Neuronal stem cell (in vitro differentiated cells): Measurements from ENCODE around the gene NAT8L.

Source experiments
- DNase-seq: peaks from one replicate; pipeline ENCODE4 v3.0.0-alpha.2; 2013; ENCODE audit warnings: low spot score
- H2AFZ ChIP-seq: one replicate; pipeline ENCODE4 v1.6.1; 2013; ENCODE audit warnings: mild to moderate bottlenecking, low read length, inconsistent platforms
- H2AK5ac ChIP-seq: 2 replicates; pipeline ENCODE4 v1.6.1; 2013; ENCODE audit warnings: low read depth, mild to moderate bottlenecking, inconsistent platforms, low read length, moderate library complexity, mixed read lengths
- H2BK120ac ChIP-seq: 2 replicates; pipeline ENCODE4 v1.6.1; 2013; ENCODE audit warnings: low read depth, mild to moderate bottlenecking, inconsistent platforms, low read length, moderate library complexity, mixed read lengths
- H2BK12ac ChIP-seq: one replicate; pipeline ENCODE4 v1.6.1; 2013; ENCODE audit warnings: low read length, inconsistent platforms
- H2BK15ac ChIP-seq: 2 replicates; pipeline ENCODE4 v1.6.1; 2013; ENCODE audit warnings: mild to moderate bottlenecking, low read length, inconsistent platforms, mixed read lengths
- H2BK5ac ChIP-seq: one replicate; pipeline ENCODE4 v1.6.1; 2013; ENCODE audit warnings: inconsistent platforms, mild to moderate bottlenecking, low read length, moderate library complexity
- H3K14ac ChIP-seq: one replicate; pipeline ENCODE4 v1.6.1; 2013; ENCODE audit warnings: low read length, inconsistent platforms
- H3K18ac ChIP-seq: 2 replicates; pipeline ENCODE4 v1.6.1; 2013; ENCODE audit warnings: low read length, inconsistent platforms
- H3K23ac ChIP-seq: 2 replicates; pipeline ENCODE4 v1.6.1; 2013; ENCODE audit warnings: low read depth, mild to moderate bottlenecking, mixed read lengths, low read length, inconsistent platforms; ENCODE audit not compliant: poor library complexity
- H3K27ac ChIP-seq: replicated peaks from 3 replicates; pipeline ENCODE4 v1.5.1; 2013; ENCODE audit warnings: low read length, inconsistent platforms
- H3K27me3 ChIP-seq, 3 experiments: 2 replicates each; pipeline ENCODE4 v1.6.1; 2013; ENCODE audit warnings: low read length in 3 of 3, mild to moderate bottlenecking in 2 of 3, inconsistent platforms in 1 of 3, low read depth in 1 of 3, mixed read lengths in 1 of 3, moderate library complexity in 1 of 3; ENCODE audit not compliant: control insufficient read depth in 3 of 3, insufficient read depth in 3 of 3
- H3K36me3 ChIP-seq, 2 donors: replicated peaks in 1 of 2; 2 replicates each; pipeline ENCODE4 v1.6.1; 2013; ENCODE audit warnings: low read length in 2 of 2; ENCODE audit not compliant: control insufficient read depth in 2 of 2, insufficient read depth in 2 of 2
- H3K4ac ChIP-seq: 2 replicates; pipeline ENCODE4 v1.6.1; 2013; ENCODE audit warnings: inconsistent platforms, mild to moderate bottlenecking, low read length, moderate library complexity
- H3K4me1 ChIP-seq, 2 donors: 1 replicate in 1 of 2; 2 replicates in 1 of 2; pipeline ENCODE4 v1.6.1; 2013; ENCODE audit warnings: low read length in 2 of 2, low read depth in 1 of 2; ENCODE audit not compliant: control insufficient read depth in 2 of 2, insufficient read depth in 1 of 2
- H3K4me2 ChIP-seq: one replicate; pipeline ENCODE4 v1.6.1; 2013; ENCODE audit warnings: mild to moderate bottlenecking, low read length, inconsistent platforms; ENCODE audit not compliant: insufficient read depth, poor library complexity, severe bottlenecking
- H3K4me3 ChIP-seq, 2 donors: 2 replicates each; pipeline ENCODE4 v1.5.1; 2013; ENCODE audit warnings: low read length in 2 of 2, mild to moderate bottlenecking in 2 of 2, inconsistent platforms in 1 of 2, moderate library complexity in 1 of 2
- H3K79me1 ChIP-seq: one replicate; pipeline ENCODE4 v1.6.1; 2013; ENCODE audit warnings: low read depth, mild to moderate bottlenecking, inconsistent platforms, low read length, moderate library complexity
- H3K9ac ChIP-seq: one replicate; pipeline ENCODE4 v1.6.1; 2013; ENCODE audit warnings: mild to moderate bottlenecking, low read depth, low read length, inconsistent platforms; ENCODE audit not compliant: poor library complexity
- H3K9me3 ChIP-seq, 2 donors: replicated peaks in 1 of 2; 2 replicates each; pipeline versions ENCODE3 to v1.6.1; 2013; ENCODE audit warnings: low read length in 2 of 2, mild to moderate bottlenecking in 2 of 2, inconsistent platforms in 1 of 2, low read depth in 1 of 2, mixed read lengths in 1 of 2, moderate library complexity in 1 of 2; ENCODE audit not compliant: control insufficient read depth in 2 of 2, insufficient read depth in 1 of 2
- H4K8ac ChIP-seq: one replicate; pipeline ENCODE4 v1.6.1; 2013; ENCODE audit warnings: low read depth, mild to moderate bottlenecking, inconsistent platforms, low read length, moderate library complexity
- H4K91ac ChIP-seq: one replicate; pipeline ENCODE4 v1.6.1; 2013; ENCODE audit warnings: low read length, low read depth, mild to moderate bottlenecking, inconsistent platforms; ENCODE audit not compliant: poor library complexity
- WGBS, 2 donors: extraction: QIAGEN DNeasy Blood & Tissue Kit; methylation state at CpG; one replicate each; pipeline ENCODE4 v1.1.7; 2013; ENCODE audit warnings: missing lambda C conversion rate in 2 of 2, mixed read lengths in 1 of 2; ENCODE audit not compliant: insufficient read length in 2 of 2, insufficient replicate concordance in 1 of 2; ENCODE audit errors: extremely low coverage in 2 of 2; 5-methylcytosine and 5-hydroxymethylcytosine counted together

The NAT8L gene

GRCh38 chr4:2041239-2042130 is 17.6 kb upstream of the NAT8L start:
- peak overlapping the region; percentile 56 for H3K14ac ChIP-seq
- no peak overlapping the region for H2BK120ac ChIP-seq
- H3K4me3 ChIP-seq = peak overlapping the region; percentile 61 to 90
- peak overlapping the region; percentile 67 for H2BK15ac ChIP-seq
- no peak overlapping the region for H4K8ac ChIP-seq
- WGBS, 2 donors = no CpG with 5 or more reads among the region's 94 CpGs
- DNase-seq = peak; percentile 92
- H3K27ac ChIP-seq = no peak overlapping the region
- no peak overlapping the region for H4K91ac ChIP-seq
- H3K79me1 ChIP-seq = peaks cover 7% of the 10 kb centered on the region
- H3K18ac ChIP-seq = peak overlapping the region; percentile 94
- no peak overlapping the region for H3K23ac ChIP-seq
- H3K27me3 ChIP-seq = peaks cover 12 to 28% (median 18%) of the 10 kb centered on the region in 3 experiments
- H3K9ac ChIP-seq = peak overlapping the region; percentile 44
- peaks cover 0 to 17% of the 10 kb centered on the region in 2 donors for H3K36me3 ChIP-seq
- H2BK12ac ChIP-seq = peak overlapping the region; percentile 41
- peak overlapping the region; percentile 53 for H2BK5ac ChIP-seq
- peak overlapping the region; percentile 93 for H2AFZ ChIP-seq
- H3K4ac ChIP-seq = no peak overlapping the region
- H3K9me3 ChIP-seq = peaks cover 0 to 8% of the 10 kb centered on the region in 2 donors
- peak overlapping the region; percentile 89 for H3K4me2 ChIP-seq
- H2AK5ac ChIP-seq = peak overlapping the region; percentile 46
- H3K4me1 ChIP-seq = peaks cover 2 to 5% of the 10 kb centered on the region in 2 donors

GRCh38 chr4:2042204-2042946 is 16.8 kb upstream of the NAT8L start:
- no peak overlapping the region for H3K27ac ChIP-seq
- no peak for DNase-seq

GRCh38 chr4:2042947-2043395 is 16.2 kb upstream of the NAT8L start:
- peaks cover 0 to 17% of the 10 kb centered on the region in 2 donors for H3K36me3 ChIP-seq
- peak overlapping the region; percentile 61 for H2AK5ac ChIP-seq
- H3K9ac ChIP-seq = peak overlapping the region; percentile 53
- no peak overlapping the region for H3K14ac ChIP-seq
- no peak overlapping the region for H2BK5ac ChIP-seq
- peak overlapping the region; percentile 61 to 90 for H3K4me3 ChIP-seq
- H4K91ac ChIP-seq = no peak overlapping the region
- H3K79me1 ChIP-seq = peaks cover 7% of the 10 kb centered on the region
- peaks cover 2 to 5% of the 10 kb centered on the region in 2 donors for H3K4me1 ChIP-seq
- H3K23ac ChIP-seq = peak overlapping the region; percentile 52
- H3K4me2 ChIP-seq = peak overlapping the region; percentile 89
- no CpG with 5 or more reads among the region's 8 CpGs for WGBS, 2 donors
- no peak overlapping the region for H3K4ac ChIP-seq
- no peak overlapping the region for H2BK15ac ChIP-seq
- H2BK120ac ChIP-seq = no peak overlapping the region
- H4K8ac ChIP-seq = no peak overlapping the region
- H2BK12ac ChIP-seq = no peak overlapping the region
- H3K9me3 ChIP-seq = peaks cover 0 to 7% of the 10 kb centered on the region in 2 donors
- no peak overlapping the region for H2AFZ ChIP-seq
- H3K27me3 ChIP-seq = peaks cover 12 to 30% (median 18%) of the 10 kb centered on the region in 3 experiments
- no peak overlapping the region for H3K27ac ChIP-seq
- DNase-seq = no peak
- H3K18ac ChIP-seq = peak overlapping the region; percentile 59

More at GRCh38 chr4:2042204-2042946, 16.8 kb upstream of the NAT8L start:
- peaks cover 12 to 30% (median 18%) of the 10 kb centered on the region in 3 experiments for H3K27me3 ChIP-seq
- H2AFZ ChIP-seq = peak overlapping the region; percentile 93
- H2BK15ac ChIP-seq = no peak overlapping the region
- peak overlapping the region; percentile 77 for H3K9ac ChIP-seq
- no peak overlapping the region for H2BK120ac ChIP-seq
- H3K79me1 ChIP-seq = peaks cover 7% of the 10 kb centered on the region
- no CpG with 5 or more reads among the region's 80 CpGs for WGBS, 2 donors
- H3K18ac ChIP-seq = peak overlapping the region; percentile 64
- peak overlapping the region; percentile 89 for H3K4me2 ChIP-seq
- no peak overlapping the region for H2BK12ac ChIP-seq
- H3K14ac ChIP-seq = no peak overlapping the region
- H3K4ac ChIP-seq = no peak overlapping the region
- H2BK5ac ChIP-seq = no peak overlapping the region
- H4K91ac ChIP-seq = no peak overlapping the region
- H3K9me3 ChIP-seq = peaks cover 0 to 7% of the 10 kb centered on the region in 2 donors
- H3K23ac ChIP-seq = peak overlapping the region; percentile 85
- H3K4me3 ChIP-seq = peak overlapping the region; percentile 61 to 90
- H3K4me1 ChIP-seq = peaks cover 2 to 5% of the 10 kb centered on the region in 2 donors
- H4K8ac ChIP-seq = no peak overlapping the region
- peaks cover 0 to 17% of the 10 kb centered on the region in 2 donors for H3K36me3 ChIP-seq
- H2AK5ac ChIP-seq = peak overlapping the region; percentile 61
